NCI-H1048 (cell line): ENCODE data around the gene UGT1A5.

ENCODE experiments used
- DNase-seq: peaks from one replicate; lab custom pipeline; 2025; lab: John Stamatoyannopoulos, UW

Gene UGT1A5

DNA sequence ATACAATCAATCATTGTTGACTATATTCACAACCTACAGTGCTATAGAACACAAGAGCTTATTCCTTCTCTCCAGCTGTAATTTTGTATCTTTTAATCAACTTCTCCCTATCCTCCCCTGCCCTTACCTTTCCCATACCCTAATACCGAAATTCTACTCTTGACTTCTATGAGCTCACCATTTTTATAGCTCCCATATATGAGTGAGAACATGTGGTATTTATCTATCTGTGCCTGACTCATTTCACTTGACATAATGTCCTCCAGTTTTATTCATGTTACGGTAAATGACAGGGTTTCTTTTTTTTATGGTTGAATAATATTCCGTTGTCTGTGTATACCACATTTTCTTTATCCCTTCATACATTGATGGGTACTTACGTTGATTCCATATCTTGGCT is 68.1 kb downstream of the UGT1A5 start:
- DNase-seq, result no peak

DNA sequence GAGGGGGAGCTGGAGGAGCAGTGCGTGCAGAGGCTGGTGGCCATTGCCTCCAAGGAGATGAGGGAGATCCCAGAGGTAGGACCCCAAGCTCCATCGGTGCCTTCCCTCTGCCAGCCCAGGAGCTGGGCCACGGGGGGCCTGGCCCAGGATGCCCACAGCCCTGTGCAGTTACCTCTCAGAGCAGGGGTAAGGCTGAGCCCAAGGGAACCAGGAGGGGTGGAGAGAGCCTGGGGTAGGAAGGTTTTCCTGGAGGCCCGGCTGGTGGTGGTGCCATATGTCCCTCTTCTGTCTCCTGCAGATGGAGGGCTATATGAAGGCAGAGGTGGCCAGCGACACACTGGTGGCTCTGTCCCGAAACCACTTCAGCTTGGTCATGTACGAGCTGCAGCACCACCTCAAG is 76.8 kb downstream of the UGT1A5 start:
- no peak for DNase-seq

DNA sequence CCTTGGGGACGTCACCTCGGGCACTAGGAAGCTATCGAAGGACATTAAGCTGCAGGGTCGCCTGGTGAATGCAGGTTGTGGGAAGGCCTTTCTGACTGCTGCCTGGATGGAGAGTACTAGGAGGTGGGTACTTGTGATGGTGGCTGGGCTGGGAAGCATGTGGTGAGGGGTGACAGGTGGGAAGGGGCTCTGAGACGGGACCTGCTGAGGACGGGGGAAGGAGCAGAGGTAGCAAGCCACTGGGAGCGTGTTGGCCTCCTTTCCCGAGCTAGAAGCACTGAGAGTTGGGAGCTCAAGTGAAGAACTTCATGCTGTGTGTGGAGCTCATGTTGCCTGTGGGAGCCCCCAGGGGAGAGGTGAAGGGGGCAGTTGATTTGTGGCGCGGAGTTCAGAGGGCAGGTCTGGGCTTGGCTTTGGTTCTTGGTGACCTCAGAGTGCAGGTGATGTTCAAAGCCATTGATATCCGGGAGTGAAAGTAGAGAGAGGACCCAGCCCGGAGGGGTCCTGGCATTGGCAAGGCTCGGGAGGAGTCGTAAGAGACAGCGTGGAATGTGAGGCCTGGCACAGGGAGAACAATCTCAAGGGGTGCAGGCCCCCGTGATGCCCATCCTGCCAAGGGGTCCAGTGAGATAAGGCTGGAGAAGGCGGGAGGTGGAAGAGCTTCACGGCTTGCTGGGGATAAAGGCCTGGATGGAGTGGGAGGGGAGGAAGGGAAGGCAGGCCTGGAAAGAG is 78.6 kb downstream of the UGT1A5 start:
- DNase-seq, result no peak

DNA sequence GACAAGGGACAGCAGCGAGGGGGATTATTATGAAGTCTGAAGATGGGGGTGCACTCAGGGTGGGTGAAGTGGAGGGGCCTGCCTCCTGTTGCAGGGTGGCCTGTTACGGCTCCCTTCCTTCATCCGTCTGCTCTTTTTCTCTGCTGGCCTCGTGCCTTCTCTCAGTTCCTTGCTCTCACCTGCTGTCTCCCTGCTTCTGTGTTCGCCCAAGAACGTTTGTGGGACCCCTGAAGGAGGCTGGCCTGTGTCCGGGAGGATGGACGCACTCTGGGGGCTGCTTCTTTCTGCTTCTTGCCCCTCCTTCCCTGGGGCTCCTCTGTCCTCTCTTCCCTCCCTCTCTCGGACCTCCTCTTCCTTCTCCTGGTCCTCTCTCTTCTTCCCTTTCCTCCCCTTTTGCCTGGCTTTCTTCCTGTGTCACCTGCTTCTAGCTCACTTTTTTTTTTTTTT is 79.2 kb downstream of the UGT1A5 start:
- DNase-seq, result no peak

DNA sequence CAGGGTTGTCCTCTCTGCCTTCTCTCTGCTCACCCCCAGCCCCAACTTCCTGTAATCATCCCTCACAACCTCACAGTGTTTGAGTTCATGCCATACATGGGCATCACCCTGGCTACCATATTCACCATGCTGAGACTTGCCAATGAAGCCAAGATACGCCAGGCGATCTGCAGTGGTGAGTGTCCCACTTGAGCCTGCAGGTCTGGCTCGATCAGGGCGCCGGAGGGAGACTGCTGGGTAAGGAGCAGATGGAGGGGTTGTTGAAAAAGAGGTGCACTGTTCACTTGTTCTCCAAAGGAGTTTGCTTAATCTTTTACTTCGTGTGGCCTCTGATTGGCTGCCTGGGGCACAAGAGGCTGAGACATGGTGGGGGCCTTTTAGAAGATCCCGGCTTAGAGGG is 80.0 kb downstream of the UGT1A5 start:
- DNase-seq, result no peak

DNA sequence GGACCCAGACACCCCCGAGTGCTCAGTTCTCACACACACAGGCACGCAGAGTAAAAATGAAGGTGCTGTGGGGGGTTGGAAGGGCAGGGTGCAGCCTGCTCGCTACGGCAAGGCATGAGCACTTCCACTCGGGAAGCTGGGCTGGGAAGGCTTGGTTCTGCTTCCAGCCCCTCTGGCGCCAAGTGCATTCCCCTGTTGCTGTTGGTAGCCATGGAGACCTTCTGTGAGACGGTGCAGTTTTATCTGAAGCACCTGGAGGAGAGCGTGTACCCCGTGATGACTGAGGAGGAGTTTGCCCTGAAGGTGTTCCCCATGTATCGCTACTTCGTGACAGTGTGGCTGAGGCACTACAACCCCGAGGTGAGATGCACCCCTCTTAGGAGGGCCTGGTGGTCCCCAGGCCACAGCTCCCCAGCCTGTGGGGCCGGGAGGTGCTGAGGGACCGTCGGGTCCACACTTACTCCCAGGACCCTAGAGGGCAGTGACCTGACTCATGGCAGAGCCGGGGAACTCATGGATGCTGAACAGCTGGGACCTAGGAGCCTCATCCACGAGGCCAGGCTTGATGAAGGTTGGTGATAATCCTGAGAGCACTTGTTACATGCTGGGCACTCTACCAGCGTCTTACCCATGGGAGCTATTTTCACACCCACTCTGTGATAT is 80.9 kb downstream of the UGT1A5 start:
- DNase-seq, result no peak

DNA sequence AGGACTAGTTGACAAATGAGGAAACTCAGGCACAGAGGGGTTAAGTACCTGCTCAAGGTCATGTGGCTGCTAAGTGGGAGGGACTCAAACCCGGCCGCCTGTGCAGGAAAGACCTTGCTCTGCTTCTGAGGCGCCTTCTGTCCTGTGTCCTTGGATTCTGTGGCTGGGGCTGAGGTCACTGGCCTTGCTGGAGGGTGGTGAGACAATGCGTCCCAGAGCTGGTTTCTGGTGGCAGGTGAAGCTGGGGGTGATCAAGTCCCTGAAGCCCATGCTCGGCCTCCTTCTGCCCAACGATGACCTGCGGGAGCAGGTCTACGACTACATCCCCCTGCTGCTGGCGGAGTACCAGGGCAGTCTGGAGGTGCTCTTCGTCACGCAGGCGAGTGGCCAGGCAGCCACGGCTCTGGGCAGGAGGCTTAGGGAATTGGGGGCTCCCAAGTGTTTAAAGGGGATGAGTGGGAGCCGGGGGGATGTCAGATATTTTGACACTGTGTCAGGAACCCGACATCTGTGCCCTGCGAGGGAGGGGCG is 81.5 kb downstream of the UGT1A5 start:
- DNase-seq, result no peak

DNA sequence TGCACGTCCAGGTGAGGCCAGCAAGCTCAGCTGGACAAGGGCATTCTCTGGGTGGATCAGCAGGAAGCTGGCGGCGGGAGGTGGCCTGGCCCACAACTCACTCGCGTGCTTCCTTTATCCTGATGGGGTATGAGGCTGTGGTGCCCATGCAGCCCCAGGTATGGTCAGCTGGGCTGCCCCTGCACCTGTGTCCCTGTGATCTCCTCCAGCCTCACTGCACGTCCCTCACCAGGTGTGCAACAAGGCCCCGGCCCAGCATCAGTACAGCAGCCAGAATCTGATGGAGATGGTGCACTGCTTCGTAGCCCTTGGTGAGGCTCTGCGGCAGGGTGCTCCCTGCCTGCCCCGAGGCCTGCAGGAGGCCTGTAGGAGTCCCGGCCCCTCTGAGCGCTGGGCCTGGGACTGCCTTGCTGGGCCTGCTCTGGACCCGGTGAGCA is 83.0 kb downstream of the UGT1A5 start:
- DNase-seq, result no peak

DNA sequence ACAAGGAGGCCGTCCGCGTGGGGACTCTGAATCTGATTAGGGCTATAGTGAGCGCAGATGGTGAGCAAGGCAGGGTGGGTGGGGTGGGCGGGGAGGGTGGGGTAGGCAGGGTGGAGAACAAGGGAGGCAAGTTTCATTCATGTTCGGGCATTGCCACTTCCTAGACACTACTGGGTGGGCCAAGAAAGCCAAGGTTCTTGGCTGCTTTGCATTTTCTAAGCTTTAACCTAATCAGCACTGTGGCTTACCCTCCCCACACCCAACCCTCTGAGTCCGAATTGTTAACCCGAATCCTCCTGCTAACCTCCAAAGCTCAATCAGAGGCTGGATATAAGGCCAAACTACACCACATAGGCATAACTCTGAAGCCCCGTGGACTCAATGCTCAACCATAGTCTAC is 83.5 kb downstream of the UGT1A5 start:
- no peak for DNase-seq

DNA sequence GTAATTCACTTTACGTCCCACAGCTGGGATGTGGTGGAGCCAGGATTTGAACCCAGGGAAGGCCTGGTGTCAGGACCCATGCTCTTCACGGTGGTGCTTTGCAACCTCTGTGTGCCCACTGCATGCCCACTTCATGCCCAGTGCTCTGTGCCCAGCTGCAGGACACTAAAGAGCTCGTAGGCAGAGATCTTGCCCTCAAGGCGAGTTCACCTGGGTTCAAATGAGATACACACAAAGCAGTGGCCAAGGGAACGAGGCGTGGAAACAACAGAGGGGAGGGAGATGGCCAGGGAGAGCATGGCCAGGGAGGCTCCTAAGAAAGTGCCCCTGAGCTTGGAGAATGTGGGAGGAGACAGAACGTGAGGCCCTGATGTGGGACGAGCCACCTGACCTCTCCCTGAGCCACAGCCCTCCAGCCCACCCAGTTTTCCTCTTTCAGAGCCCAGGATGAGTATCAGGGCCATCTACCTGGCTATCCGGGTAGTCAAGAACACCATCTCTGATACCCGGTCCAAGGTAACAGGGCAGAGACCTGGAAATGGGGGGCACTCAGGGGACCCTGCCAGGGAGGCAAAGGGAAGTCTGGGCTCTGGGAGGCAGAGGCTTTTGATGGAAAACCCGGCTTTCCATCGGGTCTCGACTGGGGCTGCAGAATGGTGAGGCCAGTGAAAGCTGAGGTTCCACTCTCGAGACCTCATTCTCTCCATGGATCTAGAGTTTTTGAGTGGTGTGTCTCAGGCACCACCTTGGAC is 85.8 kb downstream of the UGT1A5 start:
- no peak for DNase-seq

DNA sequence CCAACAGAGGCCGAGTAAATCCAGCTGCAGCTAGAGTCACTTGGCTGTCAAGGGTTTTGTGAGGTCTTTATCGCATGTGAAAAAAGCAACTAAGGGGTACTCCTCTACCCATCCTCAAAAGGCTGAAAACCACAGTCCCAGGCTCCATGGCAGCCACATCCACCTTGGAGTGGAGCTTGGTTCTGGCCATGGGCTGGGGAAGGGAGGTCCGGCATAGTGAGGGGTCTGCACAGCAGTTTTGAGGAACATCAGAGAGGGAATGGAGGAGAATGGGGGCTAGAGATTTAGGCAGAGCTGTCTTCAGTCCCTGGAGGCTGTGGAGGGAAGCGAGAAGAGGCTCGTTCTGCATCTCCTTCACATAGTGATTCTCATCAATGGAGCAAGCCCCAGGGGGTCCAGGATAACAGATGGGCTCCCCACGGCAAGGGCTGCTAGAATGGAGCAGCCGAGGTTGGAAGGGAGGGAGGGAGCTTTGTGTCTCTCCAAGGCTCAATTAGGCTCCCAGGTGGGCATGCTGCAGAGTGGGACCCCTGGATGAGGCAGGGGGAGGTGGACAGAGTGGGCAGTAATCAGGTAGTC is 86.5 kb downstream of the UGT1A5 start:
- DNase-seq, result no peak

DNA sequence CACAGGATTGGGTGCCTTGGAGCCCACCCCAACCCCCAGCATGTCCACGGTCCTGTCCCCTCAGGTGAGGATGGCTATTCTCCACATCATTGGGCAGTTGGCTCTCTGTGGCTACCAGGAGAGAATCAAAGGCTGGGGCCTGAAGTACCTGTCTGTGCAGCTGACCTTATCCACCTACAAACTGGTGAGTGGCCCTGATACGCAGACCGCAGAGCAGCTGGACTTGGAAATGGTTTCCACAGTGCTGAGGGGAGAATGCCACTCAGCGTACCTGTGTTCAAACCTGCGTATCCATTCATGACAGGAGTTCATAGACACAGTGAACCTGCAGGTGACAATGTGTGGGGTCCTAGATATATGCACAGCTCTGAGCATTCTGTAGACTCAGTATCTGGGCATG is 87.0 kb downstream of the UGT1A5 start:
- no peak for DNase-seq

DNA sequence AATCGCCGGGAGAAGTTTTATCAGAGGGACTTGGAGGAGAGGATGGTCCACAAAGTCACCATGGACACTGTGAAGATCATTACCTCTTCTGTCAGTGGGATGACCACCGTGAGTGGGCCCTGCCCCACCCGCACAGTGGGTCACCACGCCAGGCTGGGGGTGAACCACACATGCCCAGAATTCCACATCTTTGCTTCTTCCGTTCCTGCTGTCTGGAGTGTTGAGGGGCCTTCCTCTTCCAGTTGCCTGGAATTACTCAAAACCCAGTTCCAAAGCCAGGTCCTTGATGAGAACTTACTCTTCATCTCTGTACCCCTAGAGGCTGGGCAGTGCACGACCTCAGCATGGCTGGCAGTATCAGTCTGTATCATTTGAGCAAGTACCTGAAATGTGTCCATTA is 87.5 kb downstream of the UGT1A5 start:
- no peak for DNase-seq

DNA sequence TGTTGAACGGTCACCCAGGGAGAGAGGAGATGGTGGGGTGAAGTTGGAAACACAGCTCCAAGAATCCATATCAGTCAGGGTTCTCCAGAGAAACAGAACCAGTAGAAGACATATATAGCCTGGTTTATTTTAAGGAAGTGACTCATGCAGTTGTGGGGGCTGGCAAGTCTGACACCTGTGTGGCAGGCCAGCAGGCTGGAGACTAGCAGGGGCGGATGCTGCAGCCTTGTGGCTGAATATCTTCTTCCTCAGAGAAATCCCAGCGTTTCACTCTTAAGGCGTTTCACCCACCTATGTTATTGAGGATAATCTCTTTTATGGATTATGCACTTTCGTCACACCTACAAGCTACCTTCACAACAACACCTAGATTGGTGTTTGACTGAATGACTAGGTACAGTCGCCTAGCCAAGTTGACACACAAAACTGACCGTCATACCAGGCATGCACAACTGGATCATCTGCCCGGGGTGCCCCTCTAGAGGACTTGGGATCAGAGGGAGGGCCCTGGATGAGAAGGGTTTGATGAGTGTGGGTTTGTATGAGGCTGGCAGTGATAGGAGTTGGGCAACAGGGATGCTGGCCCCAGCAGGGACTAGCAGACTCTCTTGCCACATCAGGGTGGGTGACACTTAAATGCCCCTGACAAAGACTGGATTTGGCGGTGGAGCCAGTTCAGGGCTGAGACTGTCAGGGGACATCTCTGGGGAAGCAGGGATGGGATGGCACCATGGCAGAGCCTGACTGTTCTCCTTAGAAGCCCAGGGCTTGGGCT is 88.8 kb downstream of the UGT1A5 start:
- no peak for DNase-seq

DNA sequence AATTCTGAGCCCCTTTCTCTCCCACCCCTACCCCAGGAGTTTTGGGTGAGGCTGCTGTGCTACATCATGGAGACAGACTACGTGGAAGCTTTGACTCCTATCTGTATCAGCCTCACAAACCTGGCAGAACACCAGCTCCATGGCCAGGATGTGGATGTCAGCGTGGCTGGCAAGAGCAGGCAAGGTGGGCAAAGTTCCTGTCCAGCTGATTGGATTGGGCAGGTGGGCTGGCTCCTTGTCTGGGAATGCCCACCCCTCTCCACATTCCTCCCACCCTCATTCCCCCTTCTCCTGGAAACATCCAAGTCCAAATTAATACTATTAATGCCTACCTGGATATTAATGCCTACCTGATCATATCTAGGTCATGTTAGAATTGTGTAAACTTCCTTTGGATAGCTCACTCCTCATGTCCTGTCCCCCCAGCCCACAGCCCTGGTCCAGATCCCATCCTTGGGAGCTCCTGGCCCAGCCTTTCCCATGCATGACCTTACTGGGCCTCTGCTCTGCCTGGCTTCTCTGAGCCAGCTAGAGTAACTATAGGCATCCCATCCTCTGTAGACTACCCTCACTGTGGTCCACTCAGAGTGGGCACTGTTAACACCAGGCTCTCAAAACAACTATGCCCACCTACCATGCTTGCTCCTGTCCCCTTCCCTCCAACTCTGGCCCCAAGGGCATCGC is 89.6 kb downstream of the UGT1A5 start:
- no peak for DNase-seq

DNA sequence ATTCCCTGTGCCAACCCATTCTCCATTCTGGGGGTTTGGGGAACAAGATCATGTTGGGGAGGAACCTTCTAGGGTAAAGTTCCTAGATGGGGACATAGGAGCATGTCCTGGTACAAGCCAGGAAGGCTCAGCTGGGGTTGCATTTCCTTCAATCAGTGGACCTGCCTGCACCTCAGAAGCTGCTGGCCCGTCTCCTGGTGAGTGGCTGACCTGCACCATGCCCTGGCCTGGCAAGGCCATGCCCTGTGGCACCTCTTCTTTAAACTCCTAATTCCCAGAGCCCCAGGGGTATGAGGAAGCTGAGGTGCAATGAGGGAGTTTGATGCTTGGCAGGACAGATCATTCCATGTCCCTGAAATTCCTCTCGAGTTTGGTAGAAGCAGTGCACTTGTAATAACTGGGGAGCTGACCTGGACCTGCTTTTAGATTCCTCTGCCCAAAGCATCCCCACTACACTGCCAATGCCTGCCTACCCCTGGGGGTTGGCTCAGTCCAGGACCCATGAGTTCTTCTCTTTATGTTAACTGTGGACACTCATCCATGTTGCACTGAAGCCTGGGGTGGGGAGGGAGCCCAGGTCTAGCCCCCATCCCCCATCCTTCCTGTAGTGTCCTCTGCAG is 90.7 kb downstream of the UGT1A5 start:
- no peak for DNase-seq

DNA sequence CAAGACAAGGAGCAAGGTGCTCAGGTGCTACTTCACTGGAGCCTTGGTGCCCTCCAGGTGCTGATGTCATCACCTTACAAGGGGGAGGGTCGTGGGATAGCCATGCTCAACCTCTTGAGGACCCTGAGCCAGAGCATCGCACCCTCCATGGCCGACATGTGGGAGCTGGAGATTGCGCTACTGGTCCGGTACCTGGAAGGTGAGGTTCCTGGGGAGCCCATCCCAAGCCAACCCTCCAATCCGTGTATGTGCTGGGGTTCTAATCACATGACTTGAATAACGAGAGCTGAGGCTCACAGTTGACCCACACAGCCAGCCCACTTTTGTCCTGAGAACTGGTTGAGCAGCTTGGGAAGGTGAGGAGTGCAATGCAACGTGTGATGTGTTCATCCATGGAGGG is 91.3 kb downstream of the UGT1A5 start:
- DNase-seq, result no peak

DNA sequence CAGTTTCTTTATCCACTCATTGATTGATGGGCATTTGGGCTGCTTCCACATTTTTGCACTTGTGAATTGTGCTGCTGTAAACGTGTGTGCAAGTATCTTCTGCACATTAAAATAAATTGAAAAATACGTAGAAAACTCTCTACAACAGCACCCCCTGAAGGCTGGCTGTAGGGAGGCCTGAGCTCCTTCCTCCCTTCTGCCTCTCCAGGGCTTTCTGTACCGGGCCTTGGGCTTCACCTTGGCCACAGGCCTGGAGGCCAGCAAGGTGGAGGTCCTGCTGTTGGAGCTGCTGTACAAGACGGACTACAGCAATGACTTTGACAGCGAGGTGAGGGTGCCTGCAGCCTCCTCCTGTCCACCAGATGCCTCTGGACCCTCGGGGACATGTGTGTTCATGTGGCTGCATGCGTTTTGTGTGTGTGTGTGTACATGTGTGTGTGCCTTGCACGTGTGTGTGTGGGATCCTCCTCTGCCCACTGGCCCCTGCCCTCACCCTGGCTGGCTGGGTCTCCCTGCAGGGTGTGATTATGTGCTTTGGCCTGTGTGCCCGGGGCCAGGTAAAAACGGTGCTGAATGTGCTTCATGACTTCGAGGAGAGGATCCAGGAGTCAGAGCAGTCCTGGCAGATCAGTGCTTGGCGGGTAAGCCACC is 94.6 kb downstream of the UGT1A5 start:
- no peak for DNase-seq

DNA sequence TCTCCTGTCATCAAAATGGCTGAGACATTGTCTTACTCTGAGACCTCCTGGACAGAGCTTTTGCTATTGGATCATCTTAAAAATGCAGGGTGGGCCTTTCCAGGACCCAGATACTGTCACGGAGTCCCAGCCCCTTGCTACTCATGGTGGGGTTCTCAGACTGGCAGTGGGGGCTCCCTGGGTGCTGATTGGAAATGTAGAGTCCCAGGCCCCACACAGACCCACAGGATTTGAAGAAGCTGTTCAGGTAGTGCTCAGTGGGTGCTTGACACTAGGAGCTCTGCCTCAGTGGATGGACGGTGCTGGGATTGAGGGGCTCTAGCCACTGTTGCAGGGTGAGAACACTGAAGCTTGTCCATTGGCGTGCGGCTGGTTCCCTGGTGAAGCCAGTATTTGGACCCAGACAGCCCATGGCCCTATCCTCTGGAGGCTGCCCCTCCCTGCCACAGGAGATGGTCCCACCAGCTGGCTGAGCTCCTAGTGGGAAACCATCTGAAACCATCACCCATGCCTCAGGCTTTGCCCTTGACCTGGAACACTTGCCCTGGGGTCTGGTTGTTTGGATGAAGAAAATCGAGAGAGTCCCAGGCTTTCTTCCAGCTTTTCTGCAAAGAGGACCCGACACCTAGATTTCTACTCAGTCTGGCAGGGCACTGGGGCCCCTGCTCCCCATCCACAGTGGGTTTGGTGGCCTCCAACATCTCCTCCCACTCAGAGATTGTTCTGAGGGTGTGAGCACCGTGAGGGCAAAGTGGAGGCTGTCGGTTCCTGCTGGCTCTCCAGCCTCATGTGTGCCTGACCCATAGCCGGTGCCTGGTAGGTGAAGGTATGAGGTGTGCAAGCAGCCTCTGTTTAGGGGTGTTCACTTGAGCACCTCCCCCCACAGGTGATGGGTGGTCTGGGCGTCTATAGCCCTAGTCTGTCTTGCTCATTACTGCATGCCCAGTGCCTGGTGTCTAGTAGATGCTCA is 95.5 kb downstream of the UGT1A5 start:
- no peak for DNase-seq
